Endothelial cell of umbilical vein (primary cell): ENCODE measurements around the gene SLC9A1. TPM values are rescaled to one million over a fixed set of nuclear protein-coding genes. Genes with fewer than 3 reads are reported as not detected.

ENCODE experiments used
- BruUV-seq: library from RNA; stranded (reverse); fragments of 400-500 nt; replicated peaks from 2 replicates; lab custom pipeline; 2021; lab: Mats Ljungman, UMichigan
- CTCF ChIA-PET: fragments of 300-600, 350-600 bp; sonication (Branson Sonifier 250); formaldehyde crosslinking; loops from one replicate; lab custom pipeline; 2021; ENCODE audit warnings: antibody characterized with exemption, inconsistent platforms; lab: Charles Lee
- POLR2A ChIA-PET: fragments of 300-600, 350-600 bp; sonication (Branson Sonifier 250); formaldehyde crosslinking; loops from one replicate; lab custom pipeline; 2021; ENCODE audit warnings: antibody characterized with exemption, inconsistent platforms; lab: Charles Lee
- DNase-seq: peaks from one replicate; pipeline ENCODE4 v3.0.0-alpha.2; 2011; ENCODE audit warnings: low read depth, low spot score
- FAIRE-seq: peaks from 2 replicates; lab custom pipeline; 2011; peaks lifted over from hg19 to GRCh38; lab: Jason Lieb, UNC
- H2AFZ ChIP-seq: 2 replicates; pipeline ENCODE4 v1.6.0; 2012; ENCODE audit warnings: low read depth, low read length, control low read depth, inconsistent platforms
- H3K27ac ChIP-seq: 2 replicates; pipeline ENCODE4 v1.5.1; 2011; ENCODE audit warnings: low read depth, mild to moderate bottlenecking, control low read depth, low read length, moderate library complexity; ENCODE audit not compliant: insufficient read depth
- H3K27me3 ChIP-seq, 2 experiments: 2 replicates each; pipeline versions ENCODE4 v1.6.0 to v1.6.1; 2011; ENCODE audit warnings: low read length in 2 of 2, mixed read lengths in 1 of 2; ENCODE audit not compliant: control insufficient read depth in 2 of 2, insufficient read depth in 2 of 2
- H3K36me3 ChIP-seq, 2 experiments: 2 replicates in 1 of 2; 3 replicates in 1 of 2; pipeline ENCODE4 v1.5.1; 2011; ENCODE audit warnings: low read length in 2 of 2, mild to moderate bottlenecking in 1 of 2, moderate library complexity in 1 of 2; ENCODE audit not compliant: control insufficient read depth in 2 of 2, insufficient read depth in 2 of 2; ENCODE audit errors: extremely low read depth in 1 of 2
- H3K4me1 ChIP-seq: 3 replicates; pipeline ENCODE4 v1.5.1; 2011; ENCODE audit warnings: mild to moderate bottlenecking, low read length; ENCODE audit not compliant: control insufficient read depth, insufficient read depth; ENCODE audit errors: extremely low read depth
- H3K4me2 ChIP-seq: 2 replicates; pipeline ENCODE4 v1.6.1; 2011; ENCODE audit warnings: low read length, control low read depth, mixed read lengths; ENCODE audit not compliant: insufficient read depth
- H3K4me3 ChIP-seq, 3 experiments: fragments of 200-600 bp in 1 of 3; sonication (generic), shearing (Covaris generic) in 1 of 3; replicated peaks in 1 of 3; 2 replicates each; pipeline ENCODE4 v1.5.1; 2011 to 2016; ENCODE audit warnings: control low read depth in 3 of 3, low read length in 3 of 3, mild to moderate bottlenecking in 2 of 3, inconsistent platforms in 1 of 3, low read depth in 1 of 3, moderate library complexity in 1 of 3; ENCODE audit not compliant: insufficient read depth in 1 of 3
- H3K79me2 ChIP-seq: 2 replicates; pipeline ENCODE4 v1.6.0; 2012; ENCODE audit warnings: low read length, inconsistent platforms; ENCODE audit not compliant: control insufficient read depth, insufficient read depth
- H3K9ac ChIP-seq: replicated peaks from 2 replicates; pipeline ENCODE3; 2011; ENCODE audit warnings: low read length, control low read depth; ENCODE audit not compliant: insufficient read depth; ENCODE audit errors: extremely low read depth
- H3K9me1 ChIP-seq: replicated peaks from 3 replicates; pipeline ENCODE4 v1.6.0; 2011; ENCODE audit warnings: mild to moderate bottlenecking, low read length; ENCODE audit not compliant: control insufficient read depth, insufficient read depth; ENCODE audit errors: extremely low read depth
- H3K9me3 ChIP-seq: replicated peaks from 2 replicates; pipeline ENCODE4 v1.5.1; 2012; ENCODE audit warnings: low read length, inconsistent platforms; ENCODE audit not compliant: control insufficient read depth, insufficient read depth
- H4K20me1 ChIP-seq: replicated peaks from 2 replicates; pipeline ENCODE3; 2011; ENCODE audit warnings: mild to moderate bottlenecking, low read length; ENCODE audit not compliant: control insufficient read depth, insufficient read depth; ENCODE audit errors: extremely low read depth
- CTCF ChIP-seq, 2 donors: IDR thresholded peaks; 1 replicate in 1 of 2; 2 replicates in 1 of 2; pipeline ENCODE4 v1.5.1; 2011; ENCODE audit warnings: low read length in 2 of 2, mild to moderate bottlenecking in 2 of 2, moderate library complexity in 2 of 2, control low read depth in 1 of 2, inconsistent platforms in 1 of 2, low read depth in 1 of 2; ENCODE audit not compliant: insufficient read depth in 1 of 2; ENCODE audit errors: extremely low read depth in 1 of 2
- JUN ChIP-seq: IDR thresholded peaks from 2 replicates; pipeline ENCODE4 v1.6.1; 2011; ENCODE audit warnings: borderline replicate concordance, low read depth; ENCODE audit not compliant: insufficient read length, insufficient read depth
- MYC ChIP-seq: IDR thresholded peaks from one replicate; pipeline ENCODE4 v1.6.1; 2011; ENCODE audit warnings: mild to moderate bottlenecking, low read depth, low read length
- POLR2A ChIP-seq: IDR thresholded peaks from 2 replicates; pipeline ENCODE4 v1.6.1; 2012; ENCODE audit warnings: low read depth, mild to moderate bottlenecking, control low read depth, low read length
- POLR2AphosphoS5 ChIP-seq: IDR thresholded peaks from 2 replicates; pipeline ENCODE4 v1.6.1; 2012; ENCODE audit warnings: low read depth, mild to moderate bottlenecking, control low read depth, low read length, moderate library complexity; ENCODE audit not compliant: insufficient read depth
- dilution Hi-C: fragments of 300-500 bp; cut with MboI; formaldehyde crosslinking; loops from one replicate; pipeline ENCODE4 v1.15.0; 2019; ENCODE audit warnings: low sequenced_read_pairs; ENCODE audit not compliant: extremely low pct_ligation_motif_present
- intact Hi-C: fragments of 100-400 bp; cut with micrococcal nuclease; formaldehyde crosslinking; loops from one replicate; pipeline ENCODE4 v1.10.0; 2022
- polyA plus RNA-seq, 4 experiments: library from polyadenylated mRNA; depleted of rRNA in 3 of 4; stranded (reverse) in 3 of 4; unstranded in 1 of 4; fragments of >200 nt; gene quantifications; 2 replicates each; pipeline versions ENCODE4 v1.2.1 to v1.2.3, GENCODE V29; 2011 to 2012; ENCODE audit warnings: missing spikeins in 1 of 4
- total RNA-seq: library from RNA; stranded (reverse); gene quantifications from 2 replicates; pipeline ENCODE4 v1.2.3, GENCODE V29; 2021
- TF ChIP-seq, protein P1 (sequence below): IDR thresholded peaks from 2 replicates; pipeline ENCODE4 v1.6.1; 2011; ENCODE audit not compliant: insufficient read depth, insufficient read length

The SLC9A1 gene
- total and polyA plus RNA-seq, 2 donors (not counting 3 experiments of a cell fraction or from before 2014, with no cell fraction given), result 22.8 to 59.2 TPM

GRCh38 chr1:27098431-27099134, 56.3 kb downstream of the SLC9A1 start:
- Histone ChIP-seq H3K79me2 (no peaks in the 10 kb centered on the region), H3K36me3 (peaks cover 0 to 8% of the 10 kb centered on the region in 2 experiments), H3K4me3 (no peak overlapping the region), H2AFZ (no peak overlapping the region), H3K27ac (no peak overlapping the region), H3K9me1 (no peaks in the 10 kb centered on the region), H3K4me1 (no peaks in the 10 kb centered on the region), H3K9ac (no peak overlapping the region), H3K4me2 (no peak overlapping the region), H3K9me3 (no peaks in the 10 kb centered on the region), H4K20me1 (no peaks in the 10 kb centered on the region), H3K27me3 (no peaks in the 10 kb centered on the region)
- CTCF ChIA-PET, result interaction anchor here (1.7 to 13.7 kb wide), 6 partner anchors 44 to 198 kb away, joined by 7 to 582 read pairs (median 28); partner anchors contain the start of gene TRNP1
- DNase-seq, result no peak
- BruUV-seq, result no TSS peak
- POLR2A ChIA-PET, result no interaction called here
- TF ChIP-seq JUN (no peak), POLR2A (no peak), MYC (no peak)
- dilution Hi-C loops (no loop called here), intact Hi-C loops (no loop called here)
- no peak for FAIRE-seq

- Histone ChIP-seq H3K27ac (no peak overlapping the region), H2AFZ (peak overlapping the region; percentile 69), H3K4me1 (no peaks in the 10 kb centered on the region), H3K79me2 (no peaks in the 10 kb centered on the region), H3K27me3 (no peaks in the 10 kb centered on the region), H3K9me1 (no peaks in the 10 kb centered on the region), H3K4me2 (no peak overlapping the region), H3K36me3 (peaks cover 0 to 4% of the 10 kb centered on the region in 2 experiments), H3K4me3 (no peak overlapping the region), H3K9ac (no peak overlapping the region), H3K9me3 (no peaks in the 10 kb centered on the region), H4K20me1 (no peaks in the 10 kb centered on the region)
- CTCF ChIA-PET, result interaction anchor here (0.6 to 13.7 kb wide), 27 partner anchors 9 to 294 kb away, joined by 3 to 582 read pairs (median 5); partner anchors contain the start of gene TRNP1
- intact Hi-C loops, result loop anchor here (1.0 kb wide), 3 partner anchors 53 to 130 kb away; no protein-coding TSS in a partner anchor
- TF ChIP-seq, protein P1, sequence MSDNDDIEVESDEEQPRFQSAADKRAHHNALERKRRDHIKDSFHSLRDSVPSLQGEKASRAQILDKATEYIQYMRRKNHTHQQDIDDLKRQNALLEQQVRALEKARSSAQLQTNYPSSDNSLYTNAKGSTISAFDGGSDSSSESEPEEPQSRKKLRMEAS, result no peak
- no peak for TF ChIP-seq POLR2A
- peak; percentile 39 for TF ChIP-seq POLR2AphosphoS5
- peak; percentile 89 to 91 for TF ChIP-seq CTCF (IDR thresholded peaks at IDR 0.05; ENCODE audit: extremely low read depth in 1 of 2, insufficient read depth in 1 of 2, low read depth in 1 of 2, low read length in 2 of 2)
- dilution Hi-C loops, result no loop called here
- FAIRE-seq, result peak; percentile 98
- peak; percentile 64 for DNase-seq
- POLR2A ChIA-PET, result interaction anchor here (0.6 kb wide), 1 partner anchor 89 kb away, joined by 3 read pairs; no protein-coding TSS in a partner anchor
- no TSS peak for BruUV-seq
These were observed 57.4 kb downstream of the SLC9A1 start for GRCh38 chr1:27097484-27097917.
